Astrocyte (in vitro differentiated cells and primary cell): ENCODE measurements around the gene SCAMP4.

Experiments used
- CTCF ChIP-seq: IDR thresholded peaks from 2 replicates; pipeline ENCODE4 v1.5.1; 2011; ENCODE audit warnings: low read depth, mild to moderate bottlenecking, inconsistent platforms, low read length, moderate library complexity; ENCODE audit not compliant: insufficient read depth
- EZH2 ChIP-seq: IDR thresholded peaks from 2 replicates; pipeline ENCODE4 v1.6.1; 2012; ENCODE audit warnings: mild to moderate bottlenecking, low read length, inconsistent platforms; ENCODE audit not compliant: insufficient read depth

DNA sequence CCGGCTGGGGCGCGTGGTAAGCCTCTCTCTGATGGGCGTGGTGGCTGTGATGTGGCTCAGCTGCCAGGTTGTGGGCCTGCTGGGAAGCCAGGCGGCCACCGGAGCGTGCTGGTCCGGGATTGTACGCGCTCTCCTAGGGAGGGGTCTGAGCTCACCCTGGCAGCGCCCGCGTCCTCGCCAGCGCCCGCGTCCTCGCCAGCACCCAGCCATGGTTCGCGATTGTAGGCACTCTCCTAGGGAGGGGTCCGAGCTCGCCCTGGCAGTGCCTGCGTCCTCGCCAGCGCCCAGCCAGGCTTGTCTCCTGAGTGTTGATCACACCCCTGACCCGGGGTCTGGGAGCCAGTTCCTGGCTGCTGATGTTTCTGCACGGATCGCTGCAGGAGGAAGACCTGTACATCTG lies 13.8 kb downstream of the SCAMP4 start:
- TF ChIP-seq CTCF (no peak), EZH2 (no peak)
